ENCODE measurements around the gene TREML1. TPM values are rescaled to one million over a fixed set of nuclear protein-coding genes. Genes with fewer than 3 reads are reported as not detected.

Gene TREML1
- total and polyA plus RNA-seq, 2 experiments from 2014 or later, result not detected

DNA sequence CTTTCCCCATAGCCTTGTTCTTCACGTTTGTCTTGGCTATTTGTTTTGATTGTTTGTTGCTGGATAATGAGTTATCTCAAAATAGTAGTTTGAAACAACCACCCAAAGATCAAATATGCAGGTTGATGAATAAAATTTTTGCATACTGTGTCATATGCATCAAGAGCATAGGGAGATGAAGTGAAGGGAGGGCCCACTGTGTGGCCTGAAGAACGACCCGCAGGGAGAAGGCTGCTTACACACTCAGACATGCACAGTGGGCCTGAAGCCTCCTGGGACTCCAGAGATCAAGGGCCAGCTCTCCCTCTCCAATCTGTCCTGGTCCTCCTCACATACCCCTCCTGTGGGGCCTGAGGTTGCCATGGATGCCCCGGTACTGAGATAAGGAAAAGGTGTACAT lies 25.0 kb upstream of the TREML1 start (continued):
- TF ChIP-seq POLR2AphosphoS5 (IDR thresholded peaks at IDR 0.05; ENCODE audit: low read depth) (no peak), NANOG (IDR thresholded peaks at IDR 0.05; ENCODE audit: borderline replicate concordance) (no peak), ZNF331 (CRISPR knock-in tag; IDR thresholded peaks at IDR 0.05; ENCODE audit: low read depth) (no peak), STAT1 (IDR thresholded peaks at IDR 0.05; ENCODE audit: unreplicated experiment) (no peak)

DNA sequence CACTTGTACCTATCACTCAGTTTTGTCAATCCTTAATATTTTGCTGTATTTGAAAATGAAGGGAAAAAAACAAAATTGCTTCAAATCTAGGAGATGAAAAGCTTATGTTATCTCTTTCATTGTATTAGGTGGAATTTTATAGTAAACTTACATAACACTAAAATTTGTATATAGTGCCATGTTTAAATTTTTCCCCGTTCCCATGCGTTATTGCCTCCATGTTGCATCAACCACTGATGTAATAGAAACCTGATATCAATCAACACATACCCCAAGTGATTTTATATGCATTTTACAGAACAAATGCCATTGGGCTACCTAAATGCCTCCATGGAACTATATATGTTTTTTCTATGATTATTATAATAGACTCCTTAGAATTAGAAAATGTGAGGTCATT lies 23.5 kb upstream of the TREML1 start:
- Histone ChIP-seq H4K20me1 (replicated peaks; ENCODE audit: insufficient read depth) (no peaks in the 10 kb centered on the region), H3F3A (replicated peaks; ENCODE audit: low read depth) (no peaks in the 10 kb centered on the region), H3K36me3 (ENCODE audit: insufficient read depth) (no peaks in the 10 kb centered on the region), H3K4me3 (no peak overlapping the region), H3K9me2 (ENCODE audit: insufficient read depth) (0 out of 2 replicates have a peak, but pooled peaks cover 6% of the 10 kb centered on the region), H2AFZ (no peak overlapping the region), H3K27me3 (ENCODE audit: insufficient read depth) (no peaks in the 10 kb centered on the region), H3K4me2 (no peak overlapping the region), H3K4me1 (ENCODE audit: insufficient read depth) (no peaks in the 10 kb centered on the region), H3K79me2 (replicated peaks; ENCODE audit: insufficient read depth) (no peaks in the 10 kb centered on the region), H3K27ac (ENCODE audit: low read depth) (no peak overlapping the region)
- no peak overlapping the region for H3K4me3 Mint-ChIP-seq
- DNase-seq (ENCODE audit: low spot score), result no peak
- H3K36me3 Mint-ChIP-seq (ENCODE audit: low read depth), result peaks cover 7% of the 10 kb centered on the region; the same call in 1 of the 3 replicates
- no peak overlapping the region for H3K27ac Mint-ChIP-seq
- H3K27me3 Mint-ChIP-seq (ENCODE audit: insufficient read depth, low read depth, poor library complexity), result no peaks in the 10 kb centered on the region
- H3K9me3 Mint-ChIP-seq, result peaks cover 8% of the 10 kb centered on the region; the same call in 1 of the 3 replicates
- no peak for ATAC-seq
- H3K4me1 Mint-ChIP-seq, result peaks cover 7% of the 10 kb centered on the region; the same call in 2 of the 3 replicates
- TF ChIP-seq, protein P1, sequence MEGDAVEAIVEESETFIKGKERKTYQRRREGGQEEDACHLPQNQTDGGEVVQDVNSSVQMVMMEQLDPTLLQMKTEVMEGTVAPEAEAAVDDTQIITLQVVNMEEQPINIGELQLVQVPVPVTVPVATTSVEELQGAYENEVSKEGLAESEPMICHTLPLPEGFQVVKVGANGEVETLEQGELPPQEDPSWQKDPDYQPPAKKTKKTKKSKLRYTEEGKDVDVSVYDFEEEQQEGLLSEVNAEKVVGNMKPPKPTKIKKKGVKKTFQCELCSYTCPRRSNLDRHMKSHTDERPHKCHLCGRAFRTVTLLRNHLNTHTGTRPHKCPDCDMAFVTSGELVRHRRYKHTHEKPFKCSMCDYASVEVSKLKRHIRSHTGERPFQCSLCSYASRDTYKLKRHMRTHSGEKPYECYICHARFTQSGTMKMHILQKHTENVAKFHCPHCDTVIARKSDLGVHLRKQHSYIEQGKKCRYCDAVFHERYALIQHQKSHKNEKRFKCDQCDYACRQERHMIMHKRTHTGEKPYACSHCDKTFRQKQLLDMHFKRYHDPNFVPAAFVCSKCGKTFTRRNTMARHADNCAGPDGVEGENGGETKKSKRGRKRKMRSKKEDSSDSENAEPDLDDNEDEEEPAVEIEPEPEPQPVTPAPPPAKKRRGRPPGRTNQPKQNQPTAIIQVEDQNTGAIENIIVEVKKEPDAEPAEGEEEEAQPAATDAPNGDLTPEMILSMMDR (conservative IDR thresholded peaks at IDR 0.05; ENCODE audit: low read depth in 2 of 2), result no peak
- TF ChIP-seq, protein P2, sequence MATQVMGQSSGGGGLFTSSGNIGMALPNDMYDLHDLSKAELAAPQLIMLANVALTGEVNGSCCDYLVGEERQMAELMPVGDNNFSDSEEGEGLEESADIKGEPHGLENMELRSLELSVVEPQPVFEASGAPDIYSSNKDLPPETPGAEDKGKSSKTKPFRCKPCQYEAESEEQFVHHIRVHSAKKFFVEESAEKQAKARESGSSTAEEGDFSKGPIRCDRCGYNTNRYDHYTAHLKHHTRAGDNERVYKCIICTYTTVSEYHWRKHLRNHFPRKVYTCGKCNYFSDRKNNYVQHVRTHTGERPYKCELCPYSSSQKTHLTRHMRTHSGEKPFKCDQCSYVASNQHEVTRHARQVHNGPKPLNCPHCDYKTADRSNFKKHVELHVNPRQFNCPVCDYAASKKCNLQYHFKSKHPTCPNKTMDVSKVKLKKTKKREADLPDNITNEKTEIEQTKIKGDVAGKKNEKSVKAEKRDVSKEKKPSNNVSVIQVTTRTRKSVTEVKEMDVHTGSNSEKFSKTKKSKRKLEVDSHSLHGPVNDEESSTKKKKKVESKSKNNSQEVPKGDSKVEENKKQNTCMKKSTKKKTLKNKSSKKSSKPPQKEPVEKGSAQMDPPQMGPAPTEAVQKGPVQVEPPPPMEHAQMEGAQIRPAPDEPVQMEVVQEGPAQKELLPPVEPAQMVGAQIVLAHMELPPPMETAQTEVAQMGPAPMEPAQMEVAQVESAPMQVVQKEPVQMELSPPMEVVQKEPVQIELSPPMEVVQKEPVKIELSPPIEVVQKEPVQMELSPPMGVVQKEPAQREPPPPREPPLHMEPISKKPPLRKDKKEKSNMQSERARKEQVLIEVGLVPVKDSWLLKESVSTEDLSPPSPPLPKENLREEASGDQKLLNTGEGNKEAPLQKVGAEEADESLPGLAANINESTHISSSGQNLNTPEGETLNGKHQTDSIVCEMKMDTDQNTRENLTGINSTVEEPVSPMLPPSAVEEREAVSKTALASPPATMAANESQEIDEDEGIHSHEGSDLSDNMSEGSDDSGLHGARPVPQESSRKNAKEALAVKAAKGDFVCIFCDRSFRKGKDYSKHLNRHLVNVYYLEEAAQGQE (IDR thresholded peaks at IDR 0.05; ENCODE audit: unreplicated experiment), result no peak
- TF ChIP-seq EZH2phosphoT487 (IDR thresholded peaks at IDR 0.05; ENCODE audit: unreplicated experiment) (no peak), ZNF114 (CRISPR knock-in tag; IDR thresholded peaks at IDR 0.05) (no peak), STAT1 (IDR thresholded peaks at IDR 0.05; ENCODE audit: unreplicated experiment) (no peak), ZNF331 (CRISPR knock-in tag; IDR thresholded peaks at IDR 0.05; ENCODE audit: low read depth) (no peak), CREB1 (CRISPR knock-in tag; IDR thresholded peaks at IDR 0.05; ENCODE audit: low read depth) (no peak), POLR2AphosphoS5 (IDR thresholded peaks at IDR 0.05; ENCODE audit: low read depth) (no peak), JUNB (IDR thresholded peaks at IDR 0.05; ENCODE audit: unreplicated experiment) (no peak), NANOG (IDR thresholded peaks at IDR 0.05; ENCODE audit: borderline replicate concordance) (no peak), EZH2 (IDR thresholded peaks at IDR 0.05; ENCODE audit: low read depth, unreplicated experiment) (no peak)
- TF ChIP-seq, protein P3, sequence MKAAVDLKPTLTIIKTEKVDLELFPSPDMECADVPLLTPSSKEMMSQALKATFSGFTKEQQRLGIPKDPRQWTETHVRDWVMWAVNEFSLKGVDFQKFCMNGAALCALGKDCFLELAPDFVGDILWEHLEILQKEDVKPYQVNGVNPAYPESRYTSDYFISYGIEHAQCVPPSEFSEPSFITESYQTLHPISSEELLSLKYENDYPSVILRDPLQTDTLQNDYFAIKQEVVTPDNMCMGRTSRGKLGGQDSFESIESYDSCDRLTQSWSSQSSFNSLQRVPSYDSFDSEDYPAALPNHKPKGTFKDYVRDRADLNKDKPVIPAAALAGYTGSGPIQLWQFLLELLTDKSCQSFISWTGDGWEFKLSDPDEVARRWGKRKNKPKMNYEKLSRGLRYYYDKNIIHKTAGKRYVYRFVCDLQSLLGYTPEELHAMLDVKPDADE (IDR thresholded peaks at IDR 0.05), result no peak
- TF ChIP-seq, protein P4, sequence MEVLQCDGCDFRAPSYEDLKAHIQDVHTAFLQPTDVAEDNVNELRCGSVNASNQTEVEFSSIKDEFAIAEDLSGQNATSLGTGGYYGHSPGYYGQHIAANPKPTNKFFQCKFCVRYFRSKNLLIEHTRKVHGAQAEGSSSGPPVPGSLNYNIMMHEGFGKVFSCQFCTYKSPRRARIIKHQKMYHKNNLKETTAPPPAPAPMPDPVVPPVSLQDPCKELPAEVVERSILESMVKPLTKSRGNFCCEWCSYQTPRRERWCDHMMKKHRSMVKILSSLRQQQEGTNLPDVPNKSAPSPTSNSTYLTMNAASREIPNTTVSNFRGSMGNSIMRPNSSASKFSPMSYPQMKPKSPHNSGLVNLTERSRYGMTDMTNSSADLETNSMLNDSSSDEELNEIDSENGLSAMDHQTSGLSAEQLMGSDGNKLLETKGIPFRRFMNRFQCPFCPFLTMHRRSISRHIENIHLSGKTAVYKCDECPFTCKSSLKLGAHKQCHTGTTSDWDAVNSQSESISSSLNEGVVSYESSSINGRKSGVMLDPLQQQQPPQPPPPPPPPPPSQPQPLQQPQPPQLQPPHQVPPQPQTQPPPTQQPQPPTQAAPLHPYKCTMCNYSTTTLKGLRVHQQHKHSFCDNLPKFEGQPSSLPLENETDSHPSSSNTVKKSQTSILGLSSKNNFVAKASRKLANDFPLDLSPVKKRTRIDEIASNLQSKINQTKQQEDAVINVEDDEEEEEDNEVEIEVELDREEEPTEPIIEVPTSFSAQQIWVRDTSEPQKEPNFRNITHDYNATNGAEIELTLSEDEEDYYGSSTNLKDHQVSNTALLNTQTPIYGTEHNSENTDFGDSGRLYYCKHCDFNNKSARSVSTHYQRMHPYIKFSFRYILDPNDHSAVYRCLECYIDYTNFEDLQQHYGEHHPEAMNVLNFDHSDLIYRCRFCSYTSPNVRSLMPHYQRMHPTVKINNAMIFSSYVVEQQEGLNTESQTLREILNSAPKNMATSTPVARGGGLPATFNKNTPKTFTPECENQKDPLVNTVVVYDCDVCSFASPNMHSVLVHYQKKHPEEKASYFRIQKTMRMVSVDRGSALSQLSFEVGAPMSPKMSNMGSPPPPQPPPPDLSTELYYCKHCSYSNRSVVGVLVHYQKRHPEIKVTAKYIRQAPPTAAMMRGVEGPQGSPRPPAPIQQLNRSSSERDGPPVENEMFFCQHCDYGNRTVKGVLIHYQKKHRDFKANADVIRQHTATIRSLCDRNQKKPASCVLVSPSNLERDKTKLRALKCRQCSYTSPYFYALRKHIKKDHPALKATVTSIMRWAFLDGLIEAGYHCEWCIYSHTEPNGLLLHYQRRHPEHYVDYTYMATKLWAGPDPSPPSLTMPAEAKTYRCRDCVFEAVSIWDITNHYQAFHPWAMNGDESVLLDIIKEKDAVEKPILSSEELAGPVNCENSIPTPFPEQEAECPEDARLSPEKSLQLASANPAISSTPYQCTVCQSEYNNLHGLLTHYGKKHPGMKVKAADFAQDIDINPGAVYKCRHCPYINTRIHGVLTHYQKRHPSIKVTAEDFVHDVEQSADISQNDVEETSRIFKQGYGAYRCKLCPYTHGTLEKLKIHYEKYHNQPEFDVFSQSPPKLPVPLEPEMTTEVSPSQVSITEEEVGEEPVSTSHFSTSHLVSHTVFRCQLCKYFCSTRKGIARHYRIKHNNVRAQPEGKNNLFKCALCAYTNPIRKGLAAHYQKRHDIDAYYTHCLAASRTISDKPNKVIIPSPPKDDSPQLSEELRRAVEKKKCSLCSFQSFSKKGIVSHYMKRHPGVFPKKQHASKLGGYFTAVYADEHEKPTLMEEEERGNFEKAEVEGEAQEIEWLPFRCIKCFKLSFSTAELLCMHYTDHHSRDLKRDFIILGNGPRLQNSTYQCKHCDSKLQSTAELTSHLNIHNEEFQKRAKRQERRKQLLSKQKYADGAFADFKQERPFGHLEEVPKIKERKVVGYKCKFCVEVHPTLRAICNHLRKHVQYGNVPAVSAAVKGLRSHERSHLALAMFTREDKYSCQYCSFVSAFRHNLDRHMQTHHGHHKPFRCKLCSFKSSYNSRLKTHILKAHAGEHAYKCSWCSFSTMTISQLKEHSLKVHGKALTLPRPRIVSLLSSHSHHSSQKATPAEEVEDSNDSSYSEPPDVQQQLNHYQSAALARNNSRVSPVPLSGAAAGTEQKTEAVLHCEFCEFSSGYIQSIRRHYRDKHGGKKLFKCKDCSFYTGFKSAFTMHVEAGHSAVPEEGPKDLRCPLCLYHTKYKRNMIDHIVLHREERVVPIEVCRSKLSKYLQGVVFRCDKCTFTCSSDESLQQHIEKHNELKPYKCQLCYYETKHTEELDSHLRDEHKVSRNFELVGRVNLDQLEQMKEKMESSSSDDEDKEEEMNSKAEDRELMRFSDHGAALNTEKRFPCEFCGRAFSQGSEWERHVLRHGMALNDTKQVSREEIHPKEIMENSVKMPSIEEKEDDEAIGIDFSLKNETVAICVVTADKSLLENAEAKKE (CRISPR knock-in tag; IDR thresholded peaks at IDR 0.05), result no peak

Data from GM23338 (cell line).